HG03025 (cell line): Measurements from ENCODE around the gene AANAT.

Experiments
- ATAC-seq: cut with Tn5 transposase; IDR thresholded peaks from one replicate; pipeline ENCODE4 v1.9.1; 2021; ENCODE audit warnings: mild to moderate bottlenecking, moderate library complexity; ENCODE audit not compliant: unreplicated experiment, low FRiP score

Gene AANAT

GRCh38 chr17:76467366-76467765, at the start of gene AANAT:
AANAT (plus strand) TSS chr17:76467603; CDS start chr17:76468747, 1,144 bp downstream.
- no peak for ATAC-seq

DNA sequence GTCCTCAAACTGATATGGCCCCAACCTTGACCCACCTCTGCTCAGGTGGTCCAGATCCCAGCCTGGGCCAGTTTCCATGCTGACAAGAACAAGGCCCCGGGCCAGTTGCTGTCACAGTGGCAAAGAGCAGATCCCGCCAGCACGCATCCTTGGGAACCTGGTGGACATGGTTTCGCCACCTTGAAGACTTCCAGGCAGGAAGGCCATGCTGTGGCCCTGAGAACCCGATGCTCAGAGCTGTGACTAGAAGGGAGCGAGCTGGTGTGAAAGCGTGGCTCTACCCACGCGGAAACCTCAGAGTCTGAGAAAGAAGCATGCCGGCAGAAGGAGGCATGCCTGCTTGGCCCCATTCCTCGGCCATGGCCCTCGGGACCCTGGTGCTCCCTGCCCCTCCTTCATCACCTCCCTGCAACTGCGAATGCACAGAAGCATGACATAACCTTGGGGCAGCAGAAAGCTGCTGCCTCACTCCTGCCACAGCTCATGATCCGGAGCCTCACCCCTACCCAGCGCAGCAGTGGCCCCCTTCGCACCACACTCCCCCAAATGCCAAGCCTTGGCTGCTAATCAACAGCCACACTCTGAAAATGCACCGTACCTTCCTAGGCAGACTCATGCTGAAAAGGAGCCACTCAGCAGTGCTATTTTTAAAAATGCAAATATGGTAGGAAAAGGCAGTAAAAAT, 47.7 kb upstream of the AANAT start:
- ATAC-seq, result no peak

DNA sequence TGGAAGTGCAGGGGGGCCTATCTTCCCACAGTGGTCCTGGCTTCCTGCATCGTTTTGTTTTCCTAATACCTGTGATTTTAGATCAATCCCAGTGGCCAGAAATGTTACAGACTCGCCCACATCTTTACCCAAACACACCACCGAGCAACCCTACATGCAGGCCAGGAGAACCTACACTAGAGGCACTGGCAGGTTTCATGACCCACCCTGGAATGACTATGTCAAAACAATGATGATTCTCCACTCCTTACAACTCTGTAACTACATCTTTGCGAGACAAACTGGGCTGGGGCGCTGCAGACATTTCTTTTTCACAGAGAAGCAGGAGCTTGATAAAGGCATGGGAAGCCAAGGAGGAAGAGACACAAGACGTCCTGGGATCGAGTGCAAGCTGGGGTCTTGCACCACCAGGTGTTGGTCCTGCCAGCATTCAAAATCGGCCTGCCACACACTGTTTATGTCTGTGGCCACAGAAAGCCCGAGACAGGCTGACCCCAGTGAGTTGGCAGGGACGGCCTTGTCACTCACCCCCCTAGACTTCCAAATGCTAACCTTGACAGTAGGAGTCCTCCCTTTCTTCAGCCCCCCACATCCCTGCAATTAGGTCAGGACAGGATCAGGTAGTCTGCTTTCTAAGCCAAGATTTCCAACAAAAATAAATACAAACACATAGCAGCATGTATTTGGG, 46.9 kb upstream of the AANAT start:
- ATAC-seq, result no peak

GRCh38 chr17:76421044-76421407, 46.4 kb upstream of the AANAT start:
- no peak for ATAC-seq

DNA sequence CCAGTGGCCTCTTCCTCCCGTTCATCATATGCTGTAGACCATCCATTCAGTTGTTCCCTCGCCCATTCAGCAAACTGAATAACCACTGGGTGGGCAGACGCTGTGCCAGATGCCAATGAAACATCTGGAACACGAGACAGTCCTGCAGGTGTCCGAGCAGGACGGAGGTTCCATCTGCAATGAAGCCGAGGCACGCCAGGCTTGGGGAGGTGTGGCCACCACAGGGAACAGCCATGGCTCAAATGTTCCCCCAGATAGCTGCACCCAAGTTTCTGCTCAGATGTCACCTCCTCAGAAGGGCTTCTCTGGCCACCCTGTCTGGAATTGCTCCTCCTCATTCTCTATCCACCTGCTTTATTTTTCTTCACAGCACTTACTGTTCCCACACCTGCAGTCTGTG, 45.0 kb upstream of the AANAT start:
- ATAC-seq, result no peak

DNA sequence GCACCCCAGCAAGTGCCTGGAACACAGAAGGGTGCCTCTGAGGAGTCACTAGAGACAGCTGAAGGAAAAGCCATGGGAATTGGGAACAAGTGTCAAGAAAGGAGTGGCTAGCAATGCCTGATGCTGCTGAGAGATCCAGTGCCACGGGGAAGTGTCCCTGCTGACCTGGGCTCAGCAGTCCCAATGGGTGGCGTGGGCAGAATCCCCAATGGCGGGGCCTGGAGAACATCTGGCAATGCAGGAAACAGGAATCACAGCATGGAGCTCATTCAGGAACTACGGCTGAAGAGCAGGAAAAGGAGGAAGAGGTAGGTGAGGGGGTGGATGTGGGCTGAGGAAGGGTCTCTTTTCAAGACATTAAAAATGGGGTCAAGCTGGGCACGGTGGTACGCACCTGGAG, 44.5 kb upstream of the AANAT start:
- no peak for ATAC-seq

GRCh38 chr17:76426853-76427252, 40.5 kb upstream of the AANAT start:
- ATAC-seq, result no peak

GRCh38 chr17:76427501-76428231, 39.7 kb upstream of the AANAT start:
- no peak for ATAC-seq

DNA sequence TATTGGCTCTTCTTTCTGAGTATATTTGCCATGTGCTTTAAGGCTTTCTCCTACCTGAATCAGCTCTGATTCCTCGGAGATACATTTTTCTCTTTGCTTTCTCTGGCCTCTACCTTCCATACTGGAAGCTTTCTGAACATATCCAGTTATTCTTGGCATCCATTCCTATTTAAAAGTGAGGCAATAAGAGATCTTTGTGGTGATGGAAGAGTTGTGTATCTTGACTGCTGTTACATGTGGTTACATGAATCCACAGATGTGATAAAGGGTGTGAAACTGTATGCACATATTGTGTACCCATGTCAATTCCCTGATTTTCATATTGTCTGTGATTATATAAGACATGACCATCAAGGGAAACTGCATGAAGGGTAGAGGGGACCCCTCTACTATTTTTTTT, 38.9 kb upstream of the AANAT start:
- ATAC-seq, result no peak

- no peak for ATAC-seq
These were observed 35.9 kb upstream of the AANAT start for GRCh38 chr17:76431509-76431908.

- ATAC-seq, result no peak
These were observed 35.4 kb upstream of the AANAT start for GRCh38 chr17:76432004-76432403.

DNA sequence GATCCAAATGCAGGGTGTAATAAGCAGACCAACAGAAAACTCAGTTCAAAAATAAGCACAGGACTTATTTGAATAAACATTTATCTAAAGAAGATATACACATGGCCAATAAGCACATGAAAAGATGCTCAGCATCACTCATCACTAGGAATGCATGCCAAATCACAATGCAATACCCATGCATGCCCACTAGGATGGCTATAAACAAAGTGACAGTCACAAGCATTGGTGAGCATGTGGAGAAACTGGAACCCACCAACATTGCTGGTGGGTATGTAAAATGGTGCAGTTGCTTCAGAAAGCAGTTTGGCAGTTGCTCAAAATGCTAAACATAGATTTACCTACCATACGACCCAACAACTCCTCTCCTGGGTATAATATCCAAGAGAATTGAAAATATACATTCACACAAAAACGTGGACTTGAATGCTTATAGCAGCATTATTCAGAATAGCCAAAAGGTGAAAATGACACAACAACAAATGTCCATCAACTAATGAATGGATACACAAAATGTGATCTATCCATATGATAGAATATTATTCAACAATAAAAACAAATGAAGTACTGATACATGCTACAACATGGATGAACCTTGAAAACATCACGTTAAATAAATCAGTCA, 34.6 kb upstream of the AANAT start:
- ATAC-seq, result no peak

DNA sequence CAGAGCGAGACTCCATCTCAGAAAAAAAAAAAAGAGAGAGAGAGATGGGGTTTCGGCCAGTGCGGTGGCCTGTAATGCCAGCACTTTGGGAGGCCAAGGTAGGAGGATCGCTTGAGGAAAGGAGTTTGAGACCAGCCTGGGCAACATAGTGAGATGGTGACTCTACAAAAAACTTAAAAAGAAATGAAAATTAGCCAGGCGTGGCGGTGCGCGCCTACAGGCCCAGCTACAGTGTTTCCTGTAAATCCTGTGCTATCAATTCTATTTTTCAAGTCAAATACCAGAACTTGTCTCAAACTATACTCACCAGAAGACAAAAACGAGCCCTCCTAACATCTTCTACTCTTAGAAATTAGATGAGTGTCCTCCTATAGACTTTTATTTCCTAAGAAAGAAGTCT, 33.7 kb upstream of the AANAT start:
- no peak for ATAC-seq

GRCh38 chr17:76434870-76435269, 32.5 kb upstream of the AANAT start:
- ATAC-seq, result no peak

DNA sequence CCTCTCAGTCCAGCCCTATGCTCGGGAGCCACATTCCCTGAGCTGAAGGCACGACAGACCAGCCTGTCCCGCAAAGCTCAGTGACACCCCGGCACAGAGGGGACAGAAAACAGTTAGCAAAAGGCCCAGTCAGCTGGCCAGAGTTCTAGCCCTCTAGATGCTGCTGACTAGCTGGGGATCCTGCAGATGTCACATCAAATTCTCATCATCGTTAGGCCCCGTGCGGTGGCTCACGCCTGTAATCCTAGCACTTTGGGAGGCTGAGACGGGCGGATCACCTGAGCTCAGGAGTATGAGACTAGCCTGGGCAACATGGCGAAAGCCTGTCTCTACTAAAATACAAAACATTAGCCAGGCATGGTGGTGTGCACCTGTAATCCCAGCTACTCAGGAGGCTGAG, 31.7 kb upstream of the AANAT start:
- ATAC-seq, result no peak

GRCh38 chr17:76437467-76438402, 29.7 kb upstream of the AANAT start:
- no peak for ATAC-seq

DNA sequence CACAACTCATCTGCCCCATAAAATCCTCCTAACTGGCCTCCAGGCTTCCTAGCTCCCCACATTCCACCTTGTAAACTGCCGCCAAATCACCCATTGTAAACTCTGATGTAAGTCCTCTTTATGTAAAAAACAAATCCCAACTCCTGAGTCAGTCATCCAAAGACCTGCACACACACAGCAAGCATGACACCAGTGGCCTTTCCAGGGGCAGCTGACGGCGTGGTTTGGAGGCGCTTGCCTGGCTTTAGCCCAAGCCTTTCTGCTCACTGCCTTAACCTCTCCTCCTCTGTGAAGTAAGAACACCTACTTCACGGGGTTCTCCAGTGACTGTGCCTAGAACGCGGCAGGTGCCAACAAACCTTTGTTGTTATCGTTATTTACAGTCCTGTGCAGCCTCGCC, 28.5 kb upstream of the AANAT start:
- ATAC-seq, result no peak

- ATAC-seq, result no peak
These were observed 28.0 kb upstream of the AANAT start for GRCh38 chr17:76439314-76439928.

GRCh38 chr17:76440751-76441362, 26.5 kb upstream of the AANAT start:
- ATAC-seq, result no peak
